Measurements from ENCODE around the gene SOX18. TPM values are rescaled to one million over a fixed set of nuclear protein-coding genes. Genes with fewer than 3 reads are reported as not detected.
A peak's percentile ranks its signal among the peaks of the same experiment; 100 is the strongest.

Gene SOX18
- total and polyA plus RNA-seq, 2 of the 13 experiments (the other 11 are each of a cell fraction or from before 2014, with no cell fraction given), result 1.6 to 1.9 TPM

- TF ChIP-seq, protein P1, sequence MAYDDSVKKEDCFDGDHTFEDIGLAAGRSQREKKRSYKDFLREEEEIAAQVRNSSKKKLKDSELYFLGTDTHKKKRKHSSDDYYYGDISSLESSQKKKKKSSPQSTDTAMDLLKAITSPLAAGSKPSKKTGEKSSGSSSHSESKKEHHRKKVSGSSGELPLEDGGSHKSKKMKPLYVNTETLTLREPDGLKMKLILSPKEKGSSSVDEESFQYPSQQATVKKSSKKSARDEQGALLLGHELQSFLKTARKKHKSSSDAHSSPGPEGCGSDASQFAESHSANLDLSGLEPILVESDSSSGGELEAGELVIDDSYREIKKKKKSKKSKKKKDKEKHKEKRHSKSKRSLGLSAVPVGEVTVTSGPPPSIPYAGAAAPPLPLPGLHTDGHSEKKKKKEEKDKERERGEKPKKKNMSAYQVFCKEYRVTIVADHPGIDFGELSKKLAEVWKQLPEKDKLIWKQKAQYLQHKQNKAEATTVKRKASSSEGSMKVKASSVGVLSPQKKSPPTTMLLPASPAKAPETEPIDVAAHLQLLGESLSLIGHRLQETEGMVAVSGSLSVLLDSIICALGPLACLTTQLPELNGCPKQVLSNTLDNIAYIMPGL (CRISPR knock-in tag; IDR thresholded peaks at IDR 0.05; ENCODE audit: borderline replicate concordance in 1 of 2, low read depth in 1 of 2), result peak in 1 of 2 experiments; percentile 2; a peak in 1 of 4 replicates
- TF ChIP-seq, protein P2, sequence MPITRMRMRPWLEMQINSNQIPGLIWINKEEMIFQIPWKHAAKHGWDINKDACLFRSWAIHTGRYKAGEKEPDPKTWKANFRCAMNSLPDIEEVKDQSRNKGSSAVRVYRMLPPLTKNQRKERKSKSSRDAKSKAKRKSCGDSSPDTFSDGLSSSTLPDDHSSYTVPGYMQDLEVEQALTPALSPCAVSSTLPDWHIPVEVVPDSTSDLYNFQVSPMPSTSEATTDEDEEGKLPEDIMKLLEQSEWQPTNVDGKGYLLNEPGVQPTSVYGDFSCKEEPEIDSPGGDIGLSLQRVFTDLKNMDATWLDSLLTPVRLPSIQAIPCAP (CRISPR knock-in tag; IDR thresholded peaks at IDR 0.05; ENCODE audit: low read depth), result 0 out of 2 replicates have a peak, but pooled peaks have one; percentile 56
- no peak for TF ChIP-seq CREB1 (IDR thresholded peaks at IDR 0.05)
- no peak for TF ChIP-seq CREB1 (CRISPR knock-in tag; IDR thresholded peaks at IDR 0.05)
- TF ChIP-seq KLF6 (CRISPR knock-in tag; IDR thresholded peaks at IDR 0.05), result no peak
- TF ChIP-seq ZFY (CRISPR knock-in tag; IDR thresholded peaks at IDR 0.05), result peak; percentile 15
- 0 out of 2 replicates have a peak, but pooled peaks have one; percentile 26 for TF ChIP-seq NCOA1 (CRISPR knock-in tag; IDR thresholded peaks at IDR 0.05)
- TF ChIP-seq ZNF607 (CRISPR knock-in tag; IDR thresholded peaks at IDR 0.05; ENCODE audit: borderline replicate concordance), result no peak
- 0 out of 2 replicates have a peak, but pooled peaks have one; percentile 8 for TF ChIP-seq ZNF556 (CRISPR knock-in tag; IDR thresholded peaks at IDR 0.05; ENCODE audit: borderline replicate concordance)
- TF ChIP-seq ZNF660 (CRISPR knock-in tag; IDR thresholded peaks at IDR 0.05; ENCODE audit: borderline replicate concordance, low read depth), result no peak
- no peak for TF ChIP-seq ZNF331 (CRISPR knock-in tag; IDR thresholded peaks at IDR 0.05)
- 0 out of 2 replicates have a peak, but pooled peaks have one; percentile 7 for TF ChIP-seq MAFF (IDR thresholded peaks at IDR 0.05; ENCODE audit: low read depth, low read length)
- TF ChIP-seq SAFB2 (CRISPR knock-in tag; IDR thresholded peaks at IDR 0.05; ENCODE audit: borderline replicate concordance, low read depth), result no peak
- TF ChIP-seq ZNF569 (CRISPR knock-in tag; IDR thresholded peaks at IDR 0.05; ENCODE audit: borderline replicate concordance), result no peak
- peak; percentile 6; the same call in 1 of the 2 replicates for TF ChIP-seq ZC3H13 (CRISPR knock-in tag; IDR thresholded peaks at IDR 0.05)
- 0 out of 2 replicates have a peak, but pooled peaks have one; percentile 20 for TF ChIP-seq ZNF296 (CRISPR knock-in tag; conservative IDR thresholded peaks at IDR 0.05)
- peak; percentile 8; the same call in 1 of the 2 replicates for TF ChIP-seq SALL1 (CRISPR knock-in tag; IDR thresholded peaks at IDR 0.05)
- TF ChIP-seq MYC (CRISPR knock-in tag; IDR thresholded peaks at IDR 0.05; ENCODE audit: borderline replicate concordance), result peak; percentile 31; the same call in 1 of the 2 replicates
- peak; percentile 65; the same call in 1 of the 2 replicates for TF ChIP-seq ZNF709 (CRISPR knock-in tag; IDR thresholded peaks at IDR 0.05)
- TF ChIP-seq XRCC5 (optimal IDR thresholded peaks at IDR 0.05; ENCODE audit: low read length), result no peak
- peak; percentile 7; the same call in 1 of the 2 replicates for TF ChIP-seq HNRNPL (IDR thresholded peaks at IDR 0.05; ENCODE audit: low read depth, low read length)
- peak; percentile 9; the same call in 1 of the 2 replicates for TF ChIP-seq GATAD2A (CRISPR knock-in tag; IDR thresholded peaks at IDR 0.05)
- TF ChIP-seq HNF1B (CRISPR knock-in tag; IDR thresholded peaks at IDR 0.05), result peak; percentile 42; the same call in 1 of the 2 replicates
- peak; percentile 42; the same call in 1 of the 2 replicates for TF ChIP-seq NRL (CRISPR knock-in tag; IDR thresholded peaks at IDR 0.05; ENCODE audit: borderline replicate concordance)
- peak; percentile 36; the same call in 1 of the 2 replicates for TF ChIP-seq MAZ (IDR thresholded peaks at IDR 0.05; ENCODE audit: borderline replicate concordance, low read depth, low read length)
- no peak for TF ChIP-seq MAZ (CRISPR knock-in tag; IDR thresholded peaks at IDR 0.05; ENCODE audit: low read depth)
These were observed 9.9 kb downstream of the SOX18 start (continued) for GRCh38 chr20:64039293-64040160.

Measured in HepG2 (cell line).